OCI-LY7 (cell line): ENCODE measurements around the gene MAPT.

Source experiments
- CTCF ChIP-seq: fragments of 200-600 bp; sonication (generic); conservative IDR thresholded peaks from 2 replicates; pipeline ENCODE4 v1.5.1; 2014; ENCODE audit warnings: mild to moderate bottlenecking, antibody characterized with exemption, low read length, moderate library complexity, mixed read lengths
- EZH2phosphoT487 ChIP-seq: fragments of 200-600 bp; sonication (generic); IDR thresholded peaks from 2 replicates; pipeline ENCODE4 v1.6.1; 2018; ENCODE audit warnings: low read depth, borderline replicate concordance, mild to moderate bottlenecking, mixed run types, antibody characterized with exemption, low read length, moderate library complexity, mixed read lengths

- TF ChIP-seq CTCF (no peak), EZH2phosphoT487 (no peak)
Measured at GRCh38 chr17:46053911-46054534, 159.7 kb downstream of the MAPT start.
